ENCODE results near the gene FAM13A. TPM values are rescaled to one million over a fixed set of nuclear protein-coding genes. Genes with fewer than 3 reads are reported as not detected.

FAM13A gene
- total and polyA plus RNA-seq, 2 of the 4 experiments (the other 2 are of a cell fraction) = 13.1 to 22.0 TPM

- H3K14ac ChIP-seq (replicated peaks; ENCODE audit: low read depth, low read length) = no peak overlapping the region
- no peaks in the 10 kb centered on the region for H3K4me1 ChIP-seq (ENCODE audit: control insufficient read depth, insufficient read depth, low read length)
- no peak overlapping the region for H3K23ac ChIP-seq (ENCODE audit: low read depth, low read length)
- no peak overlapping the region for H3K4me3 ChIP-seq (ENCODE audit: insufficient read depth, low read depth, low read length)
- no peak overlapping the region for H3K4ac ChIP-seq (ENCODE audit: low read depth, low read length)
- no peaks in the 10 kb centered on the region for H3K27me3 ChIP-seq (ENCODE audit: control insufficient read depth, insufficient read depth, low read length)
- H3K27ac ChIP-seq (ENCODE audit: insufficient read depth, low read length) = no peak overlapping the region
- intact Hi-C loops (cut with micrococcal nuclease) (no loop called here), dilution Hi-C loops (cut with HindIII; ENCODE audit: low sequenced_read_pairs, unreplicated experiment) (no loop called here), in situ Hi-C loops (cut with MboI; ENCODE audit: low sequenced_read_pairs) (no loop called here)
- no peak overlapping the region for H3K9ac ChIP-seq (ENCODE audit: low read depth, low read length)
- no peaks in the 10 kb centered on the region for H4K20me1 ChIP-seq (ENCODE audit: insufficient read depth, low read length)
- H2BK15ac ChIP-seq (ENCODE audit: low read depth, low read length) = no peak overlapping the region
- WGBS, 2 experiments (ENCODE audit: extremely low coverage in 2 of 2, insufficient read length in 1 of 2) = no CpG with 5 or more reads among the region's 4 CpGs
- H2AK5ac ChIP-seq (ENCODE audit: low read depth, low read length) = no peak overlapping the region
- H3K36me3 ChIP-seq (ENCODE audit: control insufficient read depth, insufficient read depth, low read length) = no peaks in the 10 kb centered on the region
- DNase-seq (no peak), ATAC-seq (ENCODE audit: low read depth) (no peak)
- H2BK120ac ChIP-seq (ENCODE audit: low read depth, low read length) = no peak overlapping the region
- no peaks in the 10 kb centered on the region for H3K9me3 ChIP-seq (ENCODE audit: control insufficient read depth, insufficient read depth, low read length)
- no peak overlapping the region for H4K8ac ChIP-seq (ENCODE audit: low read depth in 2 of 2, low read length in 2 of 2)
- TF ChIP-seq SMC3 (IDR thresholded peaks at IDR 0.05; ENCODE audit: low read depth, low read length) (no peak), RCOR1 (IDR thresholded peaks at IDR 0.05; ENCODE audit: insufficient replicate concordance, low read length) (no peak), CEBPB (IDR thresholded peaks at IDR 0.05; ENCODE audit: low read depth, low read length) (no peak), POLR2A (IDR thresholded peaks at IDR 0.05; ENCODE audit: low read depth, low read length) (no peak), CHD1 (IDR thresholded peaks at IDR 0.05; ENCODE audit: low read depth, low read length) (no peak), RAD21 (IDR thresholded peaks at IDR 0.05; ENCODE audit: low read length) (no peak), CTCF (conservative IDR thresholded peaks at IDR 0.05; ENCODE audit: low read depth, low read length) (no peak), ELK1 (IDR thresholded peaks at IDR 0.05; ENCODE audit: borderline replicate concordance, low read depth, low read length) (no peak)
- H3K79me1 ChIP-seq (ENCODE audit: low read depth in 1 of 2, low read length in 2 of 2) = no peaks in the 10 kb centered on the region
- H3K18ac ChIP-seq (ENCODE audit: low read depth, low read length) = no peak overlapping the region
- H2AK9ac ChIP-seq (replicated peaks; ENCODE audit: low read depth, low read length, poor library complexity) = no peak overlapping the region
- no peak overlapping the region for H2BK5ac ChIP-seq (ENCODE audit: low read depth, low read length, poor library complexity, severe bottlenecking)
- H4K91ac ChIP-seq (ENCODE audit: insufficient read depth, low read depth, low read length) = no peak overlapping the region
- POLR2A ChIA-PET (ENCODE audit: unreplicated experiment) = no interaction called here
- H3K4me2 ChIP-seq (ENCODE audit: low read depth, low read length) = no peak overlapping the region
- no peak overlapping the region for H4K5ac ChIP-seq (ENCODE audit: low read depth, low read length)
- H2AFZ ChIP-seq (replicated peaks; ENCODE audit: low read length, poor library complexity) = no peak overlapping the region
- no TSS peak for BruUV-seq (replicated peaks)
- H3K56ac ChIP-seq (ENCODE audit: extremely low read depth, insufficient read depth, low read length) = no peak overlapping the region
- no peak overlapping the region for H2BK20ac ChIP-seq (ENCODE audit: low read depth, low read length)
- H3K9me1 ChIP-seq (ENCODE audit: insufficient read depth, low read length) = no peaks in the 10 kb centered on the region
- CTCF ChIA-PET = interaction anchor here (0.6 kb wide), 1 partner anchor 237 kb away, joined by 3 read pairs; no protein-coding TSS in a partner anchor
Observed at GRCh38 chr4:88831031-88831430, 226.0 kb downstream of the FAM13A start.

Measured in IMR-90 (cell line).